Kasumi-1 (cell line): ENCODE results near the gene PRR19.

ENCODE experiments used
- DNase-seq, 2 experiments: peaks; one replicate each; lab custom pipeline; 2025; lab: John Stamatoyannopoulos, UW

Gene PRR19

DNA sequence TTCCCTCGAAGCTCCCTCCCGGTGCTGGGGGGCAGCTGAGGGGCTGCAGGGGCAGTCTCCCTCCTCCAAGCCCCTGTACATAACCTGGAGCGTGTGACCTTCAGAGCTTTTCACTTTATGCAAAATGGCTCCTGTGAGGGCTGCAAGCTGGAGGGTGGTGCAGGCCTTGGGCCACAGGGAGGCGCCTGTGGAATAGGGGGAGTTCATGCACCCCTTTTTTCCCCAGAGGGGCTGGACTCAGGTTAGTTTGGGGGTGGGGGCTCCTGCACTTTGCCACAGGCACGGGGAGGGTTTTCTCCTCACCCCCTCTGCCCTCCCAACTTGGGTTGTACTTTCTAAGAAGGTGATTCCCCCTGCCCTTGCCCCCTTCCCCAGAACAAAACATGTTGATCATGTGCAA is 6.6 kb upstream of the PRR19 start:
- DNase-seq, result no peak

DNA sequence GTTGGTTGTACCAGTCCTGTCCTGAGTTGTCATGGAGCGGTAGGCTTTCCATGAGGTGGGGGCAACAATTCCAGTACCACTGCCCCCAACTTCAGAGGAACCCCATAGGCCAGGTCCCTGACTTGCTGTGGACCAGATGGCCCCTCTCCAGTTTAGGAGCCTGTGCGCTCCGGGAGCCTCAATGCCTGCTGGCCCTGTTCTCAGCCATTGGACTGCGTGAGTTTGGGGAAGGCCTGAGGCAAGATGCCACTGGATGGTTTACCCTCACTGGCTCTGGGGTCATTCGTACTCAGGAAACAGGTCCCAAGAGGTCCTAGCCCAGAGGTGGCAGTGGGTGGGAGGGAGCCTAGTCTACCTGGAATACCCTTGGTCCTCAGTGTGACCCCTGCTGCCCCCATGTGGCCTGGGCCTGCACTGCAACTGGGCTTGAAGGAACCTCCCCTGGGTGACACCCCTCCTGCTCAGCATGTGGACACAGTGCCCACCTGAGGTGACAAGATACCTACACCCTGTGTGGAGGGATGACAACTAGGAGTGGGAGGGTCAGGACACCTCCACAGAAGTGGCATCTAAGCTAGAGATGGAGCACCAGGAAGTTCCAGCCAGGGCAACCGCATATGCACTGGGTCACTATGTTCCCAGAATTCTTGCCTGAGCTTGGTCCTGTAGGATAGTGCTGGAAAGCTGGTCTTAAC is 6.0 kb upstream of the PRR19 start:
- peak; percentile 42 to 51 for DNase-seq

DNA sequence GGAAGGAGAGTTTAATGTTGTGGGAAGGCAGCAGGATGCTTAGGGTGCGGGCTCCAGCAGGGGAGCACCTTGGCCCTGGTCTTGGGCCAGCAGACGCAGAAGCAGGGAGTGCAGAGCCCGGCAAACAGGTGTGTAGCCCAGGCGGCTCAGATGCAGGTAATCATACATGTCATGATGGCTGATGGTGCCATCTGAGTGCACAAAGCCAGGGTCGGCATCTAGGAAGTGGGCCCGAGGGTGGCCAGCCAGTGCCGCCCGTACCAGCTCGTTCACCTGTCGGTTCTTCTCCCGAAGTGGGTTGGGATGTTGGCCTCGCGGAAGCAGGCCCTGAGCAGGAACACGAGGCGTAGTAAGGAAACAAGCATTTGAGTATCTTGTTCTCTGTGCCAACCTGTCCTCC is 4.9 kb upstream of the PRR19 start:
- DNase-seq, result no peak

DNA sequence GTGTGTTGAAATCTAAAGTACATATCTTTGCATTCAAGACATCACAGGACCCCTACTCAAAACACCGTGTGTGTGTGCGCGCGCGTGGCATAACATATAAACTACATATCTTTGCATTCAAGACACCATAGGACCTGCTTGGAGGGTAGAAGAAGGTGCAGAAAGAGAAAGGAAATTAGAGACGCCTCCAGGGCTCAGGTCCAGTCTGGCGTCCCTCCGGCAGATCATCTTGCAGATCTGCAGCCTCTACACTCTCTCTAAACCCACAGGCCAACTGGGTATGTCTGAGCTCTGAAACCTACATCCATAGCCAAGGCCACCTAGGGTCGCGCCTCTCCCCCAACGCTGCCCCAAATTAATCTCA is 1.2 kb downstream of the PRR19 start:
- no peak for DNase-seq

DNA sequence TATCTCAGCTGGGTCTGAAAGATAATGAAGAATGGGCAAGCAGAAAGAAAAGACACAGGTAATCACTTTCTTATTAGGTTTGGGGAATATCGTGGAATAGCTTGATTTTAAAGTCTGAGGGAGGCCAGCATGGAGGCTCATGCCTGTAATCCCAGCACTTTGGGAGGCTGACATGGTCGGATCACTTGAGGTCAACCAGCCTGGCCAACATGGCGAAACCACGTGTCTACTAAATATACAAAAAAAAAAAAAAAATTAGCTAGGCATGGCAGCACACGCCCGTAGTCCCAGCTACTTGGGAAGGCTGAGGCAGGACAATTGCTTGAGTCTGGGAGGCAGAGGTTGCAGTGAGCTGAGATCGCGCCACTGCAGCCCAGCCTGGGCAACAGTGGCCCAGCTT is 1.9 kb downstream of the PRR19 start:
- DNase-seq, result no peak

DNA sequence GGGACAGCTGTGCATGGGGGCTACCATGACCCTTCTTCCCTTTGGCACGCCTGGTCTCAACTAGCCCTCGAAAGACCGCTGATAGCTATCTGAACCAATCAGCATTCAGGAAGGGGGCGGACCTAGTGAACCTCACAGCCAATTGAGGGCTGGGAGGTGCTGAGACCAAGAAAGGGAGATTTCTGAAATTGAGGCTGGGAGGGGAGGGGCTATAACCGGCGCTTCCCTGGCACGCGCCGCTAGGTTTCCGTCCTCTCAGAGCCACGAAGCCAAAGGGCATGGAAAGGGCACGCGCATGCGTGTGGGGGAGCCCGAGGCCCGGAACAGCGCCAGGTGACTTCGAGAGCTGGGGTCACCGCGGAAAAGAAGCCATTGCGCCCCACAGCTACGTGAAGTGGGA is 4.7 kb downstream of the PRR19 start:
- no peak for DNase-seq

DNA sequence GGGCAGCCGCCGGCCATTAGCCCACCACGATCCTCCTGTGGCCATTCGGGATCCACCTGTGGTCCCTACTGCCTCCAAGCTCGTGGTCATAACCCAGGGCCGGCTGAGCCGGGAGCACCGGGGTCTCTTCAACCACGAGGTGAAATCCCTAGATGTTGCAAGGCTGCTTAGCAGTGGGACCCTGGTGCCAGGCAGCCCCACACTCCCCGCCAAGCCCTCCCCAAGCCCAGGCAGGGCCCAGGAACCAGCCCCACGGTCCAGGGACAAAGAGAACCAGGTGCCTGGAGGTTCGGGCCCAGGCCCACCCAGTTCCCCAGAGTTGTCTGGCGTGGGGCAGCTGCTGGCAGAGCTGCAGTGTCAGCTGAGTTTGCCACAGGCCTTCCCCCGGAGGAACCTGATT is 7.8 kb downstream of the PRR19 start:
- DNase-seq, result no peak

DNA sequence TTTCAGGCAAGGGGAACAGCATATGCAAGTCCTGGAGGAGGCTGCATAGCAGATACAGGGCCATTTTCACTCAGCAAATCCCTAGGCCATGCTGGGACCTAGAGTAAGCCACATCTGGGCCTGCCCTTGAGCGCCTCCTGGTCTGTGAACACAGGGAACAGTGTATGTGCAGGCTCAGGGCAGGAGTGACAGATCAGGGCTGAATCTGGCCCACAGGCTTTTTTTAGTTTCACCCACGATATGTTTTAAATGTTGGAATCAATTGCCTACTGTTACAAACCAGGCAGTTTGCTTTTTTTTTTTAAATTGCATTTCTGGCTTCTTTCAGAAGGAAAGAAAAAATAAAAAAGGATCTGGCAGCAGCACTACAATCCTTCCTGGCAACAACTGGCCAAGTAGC is 9.7 kb downstream of the PRR19 start:
- DNase-seq, result peak; percentile 15 to 21

DNA sequence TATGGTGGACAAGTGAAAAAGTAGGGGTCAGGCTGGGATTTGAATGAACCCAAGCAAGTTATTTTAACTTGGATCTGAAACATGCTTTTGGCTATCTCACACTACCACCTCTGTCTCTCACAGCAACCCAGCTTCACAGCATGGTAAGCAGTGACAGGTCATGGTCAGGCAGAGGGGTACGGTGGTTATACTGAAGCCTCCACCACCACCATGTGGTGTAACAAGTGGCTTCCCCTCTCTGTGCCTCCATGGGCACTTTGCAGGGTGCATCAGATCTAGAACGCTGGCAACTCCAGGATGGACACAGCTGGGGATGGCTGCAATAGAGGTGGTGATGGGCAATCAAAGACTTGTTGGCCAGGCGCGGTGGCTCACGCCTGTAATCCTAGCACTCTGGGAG is 10.4 kb downstream of the PRR19 start:
- DNase-seq, result no peak

DNA sequence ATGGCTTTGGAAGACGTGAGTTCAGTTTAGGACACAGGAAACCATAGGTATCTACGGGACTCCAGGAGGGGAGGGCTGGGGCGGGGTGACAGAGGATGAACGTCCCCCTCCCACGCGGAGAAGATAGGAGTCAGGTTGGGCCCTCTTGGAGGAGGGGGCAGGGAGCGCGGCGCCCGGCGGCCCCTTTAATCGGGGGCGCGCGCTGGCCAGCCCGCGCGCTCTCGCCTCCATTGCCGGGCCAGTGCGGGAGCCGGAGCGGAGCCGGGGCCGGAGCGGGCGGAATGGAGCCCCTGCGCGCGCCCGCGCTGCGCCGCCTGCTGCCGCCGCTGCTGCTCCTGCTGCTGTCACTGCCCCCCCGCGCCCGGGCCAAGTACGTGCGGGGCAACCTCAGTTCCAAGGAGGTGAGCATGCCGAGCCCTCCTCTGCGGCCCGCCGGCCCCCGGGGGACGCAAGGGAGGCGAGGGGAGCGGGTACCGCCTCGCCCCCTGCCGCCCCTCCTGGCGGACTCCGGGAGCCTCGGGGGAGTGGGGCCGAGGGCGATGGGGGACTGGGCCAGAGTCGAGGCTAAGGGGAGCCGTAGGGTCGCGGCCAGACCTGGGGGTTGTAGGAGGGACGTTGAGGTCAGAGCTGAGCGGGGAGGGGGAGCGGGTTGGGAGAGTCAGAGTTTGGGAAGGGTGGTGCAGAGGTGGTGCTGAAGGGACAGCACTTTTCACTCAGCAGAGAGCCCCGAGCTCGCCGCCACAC is 11.3 kb downstream of the PRR19 start, which contains the start of gene TMEM145:
Gene TMEM145, plus strand, starts transcription at position 214 of the 744 bp plus-strand sequence. Its CDS starts 68 bp downstream, at position 282.
- peak; percentile 59 to 74 for DNase-seq

DNA sequence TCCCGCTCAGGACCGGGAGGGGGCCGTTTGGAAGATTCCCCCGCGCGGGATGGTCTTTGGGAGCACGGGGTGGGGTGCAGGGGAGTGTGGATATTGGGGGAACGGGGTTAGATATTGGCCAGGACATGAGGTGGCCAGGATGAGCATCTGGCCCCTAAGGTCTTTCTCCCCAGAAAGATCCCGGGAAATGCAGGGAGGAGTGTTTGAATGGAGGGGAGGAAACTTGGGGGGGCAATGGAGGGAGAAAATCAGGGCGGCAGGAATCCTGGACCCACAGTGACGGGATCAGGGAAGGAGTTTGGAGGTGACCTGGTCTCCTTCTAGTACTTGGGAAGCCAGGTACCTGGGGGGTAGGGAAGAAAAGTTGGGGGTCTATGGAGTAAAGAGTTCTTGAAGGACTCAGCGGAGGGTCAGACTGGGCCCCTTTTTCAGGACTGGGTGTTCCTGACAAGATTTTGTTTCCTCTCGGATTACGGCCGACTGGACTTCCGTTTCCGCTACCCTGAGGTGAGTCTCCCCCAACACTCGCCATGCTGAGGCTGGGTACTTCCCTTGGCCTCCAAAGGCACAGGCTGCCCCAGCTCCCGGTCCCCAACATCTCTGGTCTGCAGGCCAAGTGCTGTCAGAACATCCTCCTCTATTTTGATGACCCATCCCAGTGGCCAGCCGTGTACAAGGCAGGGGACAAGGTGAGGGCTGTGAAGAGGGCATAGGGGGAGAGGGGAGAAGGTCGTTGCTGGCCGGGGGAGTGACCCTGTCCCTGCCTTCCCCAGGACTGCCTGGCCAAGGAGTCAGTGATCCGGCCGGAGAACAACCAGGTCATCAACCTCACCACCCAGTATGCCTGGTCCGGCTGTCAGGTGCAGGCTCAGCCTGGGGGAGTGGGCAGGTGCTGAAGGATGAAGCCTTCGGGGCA is 12.2 kb downstream of the PRR19 start:
- DNase-seq, result no peak

DNA sequence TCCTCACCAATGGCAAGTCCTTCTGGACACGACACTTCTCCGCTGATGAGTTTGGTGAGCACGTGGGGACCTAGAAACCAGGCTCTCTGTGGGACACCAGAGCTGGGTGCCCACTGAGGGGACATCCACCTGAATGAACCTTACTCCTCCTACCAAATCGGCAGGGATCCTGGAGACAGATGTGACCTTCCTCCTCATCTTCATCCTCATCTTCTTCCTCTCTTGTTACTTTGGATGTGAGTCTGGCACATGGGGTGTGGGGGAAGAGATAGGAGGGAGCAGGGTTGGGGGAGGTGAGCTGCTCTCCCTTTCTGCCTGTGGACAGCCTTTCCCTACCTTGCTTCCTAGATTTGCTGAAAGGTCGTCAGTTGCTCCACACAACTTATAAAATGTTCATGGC is 13.1 kb downstream of the PRR19 start:
- DNase-seq, result no peak

DNA sequence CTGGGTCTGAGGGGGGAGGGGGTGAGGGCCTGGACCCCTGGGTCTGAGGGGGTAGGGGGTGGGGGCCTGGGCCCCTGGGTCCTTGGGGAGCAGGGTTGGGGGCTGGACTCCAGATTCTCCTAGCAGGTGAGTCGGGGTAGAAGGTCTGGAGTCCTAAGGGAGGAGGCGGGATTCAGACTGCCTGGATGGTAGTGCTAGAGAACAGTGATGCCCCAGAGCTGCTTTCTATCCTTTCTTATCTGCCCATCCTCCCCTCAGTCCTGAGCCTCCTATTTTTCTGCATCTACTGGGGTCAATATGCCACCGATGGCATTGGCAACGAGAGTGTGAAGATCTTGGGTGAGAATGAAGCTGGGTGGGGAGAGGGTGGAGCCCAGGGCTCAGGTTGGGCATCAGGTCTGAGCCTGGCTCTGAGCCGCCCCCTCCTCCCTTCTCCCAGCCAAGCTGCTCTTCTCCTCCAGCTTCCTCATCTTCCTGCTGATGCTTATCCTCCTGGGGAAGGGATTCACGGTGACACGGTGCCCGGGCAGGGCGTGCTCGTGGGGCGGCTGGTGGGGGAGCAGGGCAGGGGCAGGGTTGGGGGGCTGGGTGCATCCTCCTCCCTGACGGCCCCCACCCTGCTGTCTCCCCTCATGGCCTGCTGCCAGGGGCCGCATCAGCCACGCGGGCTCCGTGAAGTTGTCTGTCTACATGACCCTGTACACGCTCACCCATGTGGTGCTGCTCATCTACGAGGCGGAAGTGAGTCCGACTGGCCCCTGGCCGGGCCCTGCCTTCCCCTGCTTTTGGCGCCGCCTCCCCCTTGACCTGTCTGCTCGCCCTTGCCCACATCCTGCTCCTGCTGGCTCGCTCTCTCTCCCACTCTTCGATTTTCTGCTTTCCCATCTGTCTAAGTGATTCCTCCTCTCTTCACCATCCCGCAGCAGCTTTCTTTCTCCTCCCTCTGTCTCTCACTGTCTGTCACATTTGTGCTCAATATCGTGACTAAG is 14.6 kb downstream of the PRR19 start:
- DNase-seq, result peak; percentile 9 to 41

DNA sequence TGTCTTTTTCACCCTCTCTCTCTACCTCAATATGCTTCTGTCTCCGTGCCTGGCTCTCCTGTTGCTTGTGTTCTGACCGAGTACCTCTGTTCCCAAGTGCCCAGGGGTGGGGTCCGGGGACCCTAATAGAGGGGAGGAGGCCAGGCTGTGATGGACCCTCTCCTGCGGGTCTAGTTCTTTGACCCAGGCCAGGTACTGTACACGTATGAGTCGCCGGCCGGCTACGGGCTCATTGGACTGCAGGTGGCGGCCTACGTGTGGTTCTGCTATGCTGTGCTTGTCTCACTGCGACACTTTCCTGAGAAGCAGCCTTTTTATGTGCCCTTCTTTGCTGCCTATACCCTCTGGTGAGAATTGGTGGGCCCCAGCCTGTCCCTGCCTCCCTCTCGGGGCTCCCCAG is 15.6 kb downstream of the PRR19 start:
- no peak for DNase-seq

DNA sequence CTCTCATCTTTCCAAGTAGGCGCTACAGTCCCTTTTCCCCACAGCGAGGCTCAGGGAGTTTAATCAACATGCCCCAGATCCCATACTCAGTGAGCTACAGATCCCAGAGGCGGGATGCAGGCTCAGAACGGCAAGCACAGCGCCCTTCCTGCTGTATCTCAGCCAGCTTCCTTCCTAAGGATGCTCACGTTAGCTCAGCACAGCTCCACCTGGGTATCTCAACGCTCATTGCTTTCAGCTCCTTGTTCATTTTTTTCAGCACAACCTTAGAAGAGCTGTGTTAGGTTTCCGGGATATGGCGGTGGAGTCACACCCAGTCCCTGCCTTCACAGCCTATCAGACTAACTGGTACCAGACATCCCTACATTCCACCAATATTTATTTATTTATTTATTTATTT is 20.4 kb downstream of the PRR19 start:
- DNase-seq, result no peak

DNA sequence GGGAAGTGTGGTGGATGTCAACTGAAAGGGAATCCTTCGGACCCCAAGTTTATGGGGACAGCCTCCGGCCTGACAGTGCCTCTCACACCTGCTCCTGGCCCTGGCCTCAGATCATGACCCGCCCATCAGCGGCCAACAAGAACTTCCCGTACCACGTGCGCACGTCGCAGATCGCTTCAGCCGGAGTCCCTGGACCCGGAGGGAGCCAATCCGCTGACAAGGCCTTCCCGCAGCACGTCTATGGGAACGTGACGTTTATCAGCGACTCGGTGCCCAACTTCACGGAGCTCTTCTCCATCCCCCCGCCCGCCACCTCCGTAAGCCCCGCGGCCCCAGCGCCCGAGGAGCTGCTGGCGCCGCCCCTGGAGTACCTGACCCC is 21.5 kb downstream of the PRR19 start:
- DNase-seq, result no peak

DNA sequence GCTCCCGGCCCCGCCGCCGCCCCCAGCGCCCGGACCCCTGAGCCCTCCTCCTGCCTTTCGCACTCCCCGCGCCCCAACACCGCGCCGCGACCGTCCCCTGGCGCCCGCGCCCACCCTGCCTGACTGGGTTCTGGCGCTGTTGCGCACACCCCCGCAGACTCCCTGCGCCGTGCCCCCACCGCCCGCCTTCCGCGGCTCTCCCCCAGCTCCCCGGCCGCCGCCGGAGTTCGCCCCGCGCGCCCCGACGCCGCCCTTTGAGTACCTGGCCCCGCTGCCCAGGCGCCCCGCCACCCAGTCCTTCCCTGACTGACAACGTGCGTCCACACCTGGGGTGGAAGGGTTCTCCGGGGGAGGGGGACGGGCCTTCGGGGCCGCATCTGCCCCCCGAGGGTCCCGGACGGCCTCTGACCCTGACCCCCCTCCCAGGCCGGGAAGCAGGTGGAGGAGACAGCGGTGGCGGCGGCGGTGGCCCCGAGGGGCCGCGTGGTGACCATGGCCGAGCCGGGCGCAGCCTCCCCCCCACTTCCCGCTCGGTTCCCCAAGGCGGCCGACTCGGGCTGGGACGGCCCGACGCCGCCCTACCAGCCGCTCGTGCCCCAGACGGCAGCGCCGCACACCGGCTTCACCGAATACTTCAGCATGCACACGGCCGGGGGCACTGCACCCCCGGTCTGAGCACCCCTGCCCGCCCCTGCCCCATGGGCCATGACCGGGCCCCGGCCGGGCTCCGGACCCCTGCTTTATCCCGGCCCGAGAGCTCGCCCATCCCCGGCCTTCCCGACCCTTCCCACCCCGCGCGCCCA is 22.1 kb downstream of the PRR19 start:
- no peak for DNase-seq

DNA sequence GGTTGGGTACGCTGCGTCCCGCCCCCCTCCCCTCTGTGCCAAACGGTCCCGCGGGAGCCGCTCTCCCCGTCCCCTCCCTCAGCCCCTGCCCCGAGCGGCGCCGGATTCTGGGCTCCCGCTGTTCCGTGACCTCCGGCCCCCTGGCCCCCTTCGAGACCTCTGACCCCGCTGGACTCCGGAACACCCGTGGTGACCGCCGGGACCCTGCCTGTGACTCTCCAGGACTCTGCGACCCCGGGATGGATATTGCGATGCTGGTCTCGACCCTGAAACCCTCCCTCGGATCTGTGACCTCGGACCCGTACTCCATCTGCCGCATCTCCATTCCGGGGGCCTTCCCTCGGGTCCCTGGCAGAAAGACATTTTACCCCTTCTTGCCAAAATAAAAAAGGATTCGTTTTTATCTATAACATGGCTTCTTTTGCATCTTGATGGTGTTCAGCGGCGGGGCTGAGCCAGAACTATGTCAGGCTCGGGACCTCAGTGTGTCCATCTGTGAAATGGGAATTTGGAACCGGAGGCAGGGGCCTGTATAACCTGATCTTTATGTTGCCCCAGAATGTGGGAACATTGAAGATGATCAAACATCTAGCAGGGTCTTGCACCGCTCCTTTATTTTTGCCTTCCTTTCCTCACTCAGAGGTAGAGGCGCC is 22.8 kb downstream of the PRR19 start:
- DNase-seq, result no peak

DNA sequence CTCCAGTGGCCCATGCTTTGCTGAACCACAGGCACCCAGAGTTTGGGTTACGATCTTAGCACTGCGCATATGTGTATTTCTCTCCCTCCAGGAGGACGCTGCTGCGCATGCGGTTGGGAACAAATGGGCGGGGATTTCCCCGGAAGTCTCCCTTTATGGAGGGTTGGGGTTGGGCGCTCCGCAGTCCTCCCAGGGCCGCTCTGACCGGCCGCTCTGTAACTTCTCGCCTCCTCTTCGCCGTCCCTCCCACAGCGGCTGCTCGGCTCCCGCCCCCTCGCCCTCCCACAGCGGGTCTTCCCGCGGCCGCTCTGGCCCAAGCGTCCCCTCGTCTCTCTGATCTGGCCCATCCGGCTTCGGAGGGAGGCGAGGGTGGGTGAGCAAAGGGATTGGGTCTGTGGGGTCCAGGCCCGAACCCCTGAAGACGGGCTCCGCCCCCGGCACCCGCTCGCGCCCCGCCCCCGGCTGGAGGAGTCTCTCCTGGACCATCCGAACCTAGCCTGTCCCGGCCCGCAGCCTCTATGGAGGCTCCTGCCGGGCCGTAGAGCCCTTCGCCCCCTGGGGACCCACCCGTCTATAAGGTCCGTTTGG is 23.5 kb downstream of the PRR19 start, which contains the start of gene MEGF8:
Gene MEGF8, plus strand, starts transcription at position 328 of the 588 bp plus-strand sequence. CDS start 609 bp downstream, outside the sequence.
- DNase-seq, result peak; percentile 99 to 100
